ENCODE results near the gene LRRC71.
"Not testable (repeated sequence)": the region's sequence is repeated elsewhere in the genome, so short reads cannot be mapped to it uniquely, and the experiment has no call there.

LRRC71 gene

DNA sequence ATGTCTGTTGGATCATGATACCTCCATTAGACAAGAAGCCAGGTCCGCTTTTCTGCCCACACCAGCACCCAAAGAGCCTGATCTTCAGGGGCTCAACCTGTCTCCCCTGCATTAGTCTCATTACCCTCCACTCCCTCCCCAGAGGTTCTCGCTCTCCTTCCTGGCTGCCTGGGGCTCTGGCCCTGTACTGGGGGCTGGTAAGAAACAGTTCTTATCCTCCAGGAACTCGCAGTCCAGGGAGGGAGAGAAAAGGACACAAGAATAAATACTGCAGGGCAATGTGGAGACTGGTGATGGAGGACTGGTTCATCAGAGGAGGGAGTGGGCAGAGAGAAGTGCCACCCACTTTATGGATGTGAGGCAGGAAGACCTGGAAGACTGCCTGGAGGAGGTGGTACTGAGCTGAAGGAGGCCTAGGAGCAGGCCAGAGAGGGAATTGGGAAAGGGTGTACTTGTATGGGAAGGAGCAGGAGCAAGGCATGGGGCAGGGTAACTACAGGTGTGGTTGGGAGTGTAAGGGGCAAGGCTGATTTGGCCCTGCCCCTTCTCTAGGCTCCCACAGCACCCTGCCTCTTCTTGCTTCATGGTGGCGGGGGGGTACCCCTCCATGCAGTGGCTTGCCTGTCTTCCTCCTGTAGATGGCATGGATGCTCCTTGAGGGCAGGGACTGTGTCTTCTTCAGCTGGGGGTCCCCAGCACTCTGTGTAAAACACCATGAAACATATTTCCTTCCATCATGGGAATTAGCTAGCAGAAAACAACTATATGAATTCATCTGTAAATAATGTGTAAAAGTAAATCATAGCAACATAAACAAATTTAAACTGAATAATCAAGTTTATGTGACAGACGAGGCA is 5.0 kb downstream of the LRRC71 start:
- in situ Hi-C loops (cut with MboI; ENCODE audit: low sequenced_read_pairs): no loop called here

GRCh38 chr1:156926175-156926574 is 5.7 kb downstream of the LRRC71 start:
- in situ Hi-C loops (cut with MboI; ENCODE audit: low sequenced_read_pairs): no loop called here

- in situ Hi-C loops (cut with MboI; ENCODE audit: low sequenced_read_pairs): not testable (repeated sequence)
These were observed 6.3 kb downstream of the LRRC71 start for GRCh38 chr1:156926695-156927094.

DNA sequence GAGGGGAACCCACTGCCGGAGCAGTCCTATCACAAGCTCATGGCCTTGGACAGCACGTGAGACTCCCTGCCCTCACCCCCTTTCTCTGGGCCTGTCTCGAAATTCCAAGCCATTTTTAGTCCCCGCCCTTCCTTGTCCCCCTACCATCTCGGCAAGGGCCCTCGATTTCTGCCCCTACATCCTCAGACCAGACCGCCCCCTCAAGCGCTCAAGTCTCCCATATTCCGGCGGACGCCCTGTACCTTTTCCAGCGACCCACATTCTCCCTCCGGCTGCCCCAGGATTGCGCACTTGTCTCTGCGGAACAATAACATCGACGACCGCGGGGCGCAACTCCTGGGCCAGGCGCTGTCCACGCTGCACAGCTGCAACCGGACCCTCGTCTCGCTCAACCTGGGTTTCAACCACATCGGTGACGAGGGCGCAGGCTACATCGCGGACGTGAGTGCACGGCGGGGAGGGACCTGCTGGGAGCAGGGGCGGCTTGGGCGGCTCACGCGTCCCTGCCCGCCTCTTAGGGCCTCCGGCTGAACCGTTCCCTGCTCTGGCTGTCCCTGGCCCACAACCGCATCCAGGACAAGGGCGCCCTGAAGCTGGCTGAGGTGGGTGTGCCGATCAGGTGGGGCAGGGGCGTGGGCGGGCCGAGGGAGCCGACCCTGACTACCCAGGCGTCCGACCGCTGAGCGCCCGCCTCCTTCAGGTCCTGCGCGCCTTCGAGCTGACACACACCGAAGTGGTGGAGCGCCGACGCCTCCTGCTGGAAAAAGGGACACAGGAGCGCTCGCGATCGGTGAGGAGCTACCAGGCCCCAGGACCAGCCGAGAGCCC is 7.0 kb downstream of the LRRC71 start:
- in situ Hi-C loops (cut with MboI; ENCODE audit: low sequenced_read_pairs): no loop called here

- in situ Hi-C loops (cut with MboI; ENCODE audit: low sequenced_read_pairs): no loop called here
These were observed 7.7 kb downstream of the LRRC71 start for GRCh38 chr1:156928043-156928602.

GRCh38 chr1:156929596-156930238 is 9.3 kb downstream of the LRRC71 start:
- in situ Hi-C loops (cut with MboI; ENCODE audit: low sequenced_read_pairs): no loop called here

- in situ Hi-C loops (cut with MboI; ENCODE audit: low sequenced_read_pairs): no loop called here
These were observed 10.1 kb downstream of the LRRC71 start for GRCh38 chr1:156930483-156930882.

DNA sequence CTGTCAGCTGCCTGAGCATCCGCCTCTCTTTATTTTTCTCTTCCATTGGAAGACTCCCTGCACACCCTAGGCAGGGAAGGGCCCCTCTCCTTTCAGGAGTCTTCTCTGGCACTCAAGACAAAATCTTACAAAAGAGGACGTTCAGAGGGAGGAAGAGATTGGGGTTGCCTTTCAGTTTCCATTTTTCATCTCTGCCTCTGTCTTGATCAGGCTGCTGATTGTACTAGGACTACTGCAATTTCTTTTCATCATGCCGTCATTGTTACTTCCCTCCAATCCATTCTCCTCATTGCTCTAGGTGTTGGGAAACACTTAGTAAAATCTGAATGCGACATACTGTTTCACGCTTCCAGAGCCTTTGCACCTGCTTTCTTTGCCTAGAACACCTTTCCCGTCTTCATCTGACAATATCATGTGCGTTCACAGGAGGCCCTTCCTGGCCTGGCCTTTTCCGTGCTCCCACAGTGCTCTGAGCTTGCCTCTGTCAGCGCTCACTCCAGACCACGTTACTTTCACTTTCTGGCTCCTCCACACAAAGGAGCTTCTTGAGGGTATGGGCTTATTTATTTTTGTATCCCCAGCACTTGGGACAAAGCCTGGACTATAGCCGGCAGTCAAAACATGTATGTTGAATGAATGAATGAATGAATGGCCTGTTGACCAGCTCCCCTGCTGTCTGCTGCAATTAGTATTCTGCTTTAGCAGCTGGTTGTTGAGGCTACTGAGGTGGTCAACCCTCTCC is 10.9 kb downstream of the LRRC71 start:
- in situ Hi-C loops (cut with MboI; ENCODE audit: low sequenced_read_pairs): no loop called here

- in situ Hi-C loops (cut with MboI; ENCODE audit: low sequenced_read_pairs): no loop called here
These were observed 11.7 kb downstream of the LRRC71 start for GRCh38 chr1:156931974-156932710.

DNA sequence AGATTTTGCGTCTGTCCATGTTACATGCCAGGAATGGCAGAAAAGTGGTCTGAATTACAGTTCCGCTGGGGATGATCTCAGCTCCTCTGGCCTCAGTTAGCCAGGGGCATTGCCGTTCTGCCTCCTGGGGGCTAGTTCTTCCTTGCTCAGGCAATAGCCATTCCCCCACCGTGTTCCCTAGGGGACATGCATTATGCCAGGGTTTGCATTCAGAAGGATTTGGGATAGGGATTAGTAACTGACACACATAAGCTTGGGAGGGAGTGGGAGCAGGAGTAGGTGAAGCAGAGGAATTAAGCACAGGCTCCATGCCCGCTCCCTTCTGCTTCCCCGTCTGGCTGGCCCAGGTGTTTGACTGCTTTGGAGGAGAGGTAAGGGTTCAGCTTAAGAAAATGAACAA is 12.7 kb downstream of the LRRC71 start:
- in situ Hi-C loops (cut with MboI; ENCODE audit: low sequenced_read_pairs): no loop called here

GRCh38 chr1:156935505-156936128 is 15.2 kb downstream of the LRRC71 start:
- in situ Hi-C loops (cut with MboI; ENCODE audit: low sequenced_read_pairs): no loop called here

DNA sequence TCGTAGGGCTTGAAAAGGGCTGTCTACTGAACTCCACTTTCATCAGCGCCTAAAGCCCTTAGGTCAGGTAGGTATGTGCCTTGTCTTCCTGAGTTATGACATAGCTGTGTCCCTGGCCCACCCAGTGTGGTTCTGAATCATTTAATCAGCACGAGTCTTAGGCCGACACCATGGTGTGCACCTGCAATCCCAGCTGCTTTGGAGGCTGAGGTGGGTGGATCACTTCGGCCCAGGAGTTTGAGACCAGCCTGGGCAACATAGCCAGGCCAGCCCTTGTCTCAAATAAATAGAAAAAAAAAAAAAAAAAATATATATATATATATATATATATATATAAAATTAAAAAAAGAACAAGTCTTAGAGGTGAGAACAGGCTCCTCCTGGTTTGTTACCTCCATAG is 15.8 kb downstream of the LRRC71 start:
- in situ Hi-C loops (cut with MboI; ENCODE audit: low sequenced_read_pairs): no loop called here

GRCh38 chr1:156936721-156937220 is 16.3 kb downstream of the LRRC71 start:
- in situ Hi-C loops (cut with MboI; ENCODE audit: low sequenced_read_pairs): no loop called here

GRCh38 chr1:156937883-156938282 is 17.5 kb downstream of the LRRC71 start:
- in situ Hi-C loops (cut with MboI; ENCODE audit: low sequenced_read_pairs): no loop called here

DNA sequence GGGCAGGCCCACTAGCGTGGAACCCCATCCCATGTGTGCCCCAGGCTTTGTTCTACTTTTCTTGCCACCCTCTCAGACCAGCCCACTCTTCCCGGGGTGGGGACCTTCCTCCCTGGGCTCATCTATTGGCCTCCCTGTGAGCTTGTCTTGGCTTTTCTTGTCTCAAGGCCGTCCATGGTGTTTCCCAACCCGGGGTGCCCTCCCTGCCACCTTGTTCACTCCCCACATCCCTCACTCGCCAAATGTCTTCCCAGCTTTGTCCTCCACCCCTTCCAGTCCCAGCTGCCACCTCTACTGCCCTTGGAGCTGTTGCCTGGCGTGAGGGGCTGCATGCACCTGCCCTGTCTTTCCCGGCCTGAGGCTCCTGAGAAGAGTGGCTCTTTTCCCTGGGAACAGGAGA is 18.4 kb downstream of the LRRC71 start:
- in situ Hi-C loops (cut with MboI; ENCODE audit: low sequenced_read_pairs): no loop called here

DNA sequence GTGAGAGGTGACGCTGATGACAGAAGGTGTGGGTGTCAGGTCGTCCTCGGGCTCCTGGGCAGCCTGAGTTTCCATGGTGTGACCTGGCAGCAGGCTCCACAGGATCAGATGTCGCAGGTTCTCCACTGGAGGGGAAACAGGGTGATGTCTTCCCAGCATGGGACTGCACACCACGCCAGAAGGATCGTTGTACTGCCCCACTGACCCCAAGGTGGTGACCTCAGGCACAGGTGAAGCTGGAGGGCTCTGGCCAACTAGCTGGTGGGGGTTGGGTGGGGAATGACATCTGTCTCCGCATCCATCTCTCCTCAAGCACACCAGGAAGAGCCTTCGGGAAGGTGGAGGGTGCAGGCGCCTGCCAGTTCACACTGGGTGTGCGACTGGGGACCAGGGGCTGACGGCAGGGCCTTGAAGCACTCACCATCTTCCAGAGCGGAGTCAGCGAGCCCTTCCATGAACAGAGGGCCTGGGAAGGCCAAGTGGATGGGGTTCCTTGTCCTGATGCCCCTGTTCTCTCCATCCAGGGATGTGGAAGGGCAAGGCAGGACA is 19.4 kb downstream of the LRRC71 start:
- in situ Hi-C loops (cut with MboI; ENCODE audit: low sequenced_read_pairs): no loop called here

- in situ Hi-C loops (cut with MboI; ENCODE audit: low sequenced_read_pairs): no loop called here
These were observed 21.2 kb downstream of the LRRC71 start for GRCh38 chr1:156941675-156942074.

DNA sequence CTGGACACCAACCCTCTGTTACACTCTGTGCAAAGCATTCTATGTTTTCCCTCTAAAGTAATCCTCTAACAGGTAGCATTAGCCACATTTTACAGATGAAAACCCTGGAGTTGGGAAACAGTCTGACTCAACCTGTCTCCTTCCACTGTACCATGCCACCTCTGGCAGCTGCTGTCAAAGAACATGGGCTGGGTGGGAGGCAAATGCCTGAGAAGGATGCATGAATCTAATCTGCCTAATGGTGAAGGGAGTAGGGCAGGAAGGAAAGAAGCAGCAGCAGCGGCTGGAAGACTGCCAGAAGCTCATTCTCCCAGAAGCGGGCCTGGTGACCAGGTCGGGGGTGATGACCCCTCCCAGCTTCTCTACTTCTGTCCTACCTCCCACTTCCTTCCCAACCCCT is 21.7 kb downstream of the LRRC71 start:
- in situ Hi-C loops (cut with MboI; ENCODE audit: low sequenced_read_pairs): no loop called here

- in situ Hi-C loops (cut with MboI; ENCODE audit: low sequenced_read_pairs): no loop called here
These were observed 22.1 kb downstream of the LRRC71 start for GRCh38 chr1:156942576-156942975.

Data from HL-60/S4 treated with phorbol 12-myristate 13-acetate at 8.2 ng/mL for 4 days and 3 days (cell line).